ENCODE measurements around the gene CAMSAP2.

Gene CAMSAP2

DNA sequence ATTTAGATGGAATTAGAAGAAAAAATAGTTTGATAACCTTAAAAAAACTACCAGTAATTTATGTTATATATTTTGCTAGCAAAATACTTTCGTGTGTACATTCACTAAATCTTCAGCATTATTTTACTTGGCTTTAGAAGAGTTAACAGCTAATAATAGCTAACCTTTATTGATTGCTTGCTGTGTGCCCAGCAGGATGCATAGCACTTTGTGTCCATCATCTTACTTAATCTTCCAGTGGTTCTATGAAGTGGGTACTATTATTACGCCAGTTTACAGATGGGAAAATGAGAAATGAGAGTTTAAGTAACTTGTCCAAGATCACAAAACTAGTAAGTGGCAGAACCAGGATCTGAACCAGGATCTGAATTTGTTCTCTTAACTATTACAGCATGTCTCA lies 92.4 kb downstream of the CAMSAP2 start:
- no peak overlapping the region for H3K9ac ChIP-seq (ENCODE audit: low read length)
- H3K4me2 ChIP-seq (ENCODE audit: low read length) = no peak overlapping the region
- no peaks in the 10 kb centered on the region for H3K4me1 ChIP-seq (ENCODE audit: insufficient read depth, low read length, severe bottlenecking)

DNA sequence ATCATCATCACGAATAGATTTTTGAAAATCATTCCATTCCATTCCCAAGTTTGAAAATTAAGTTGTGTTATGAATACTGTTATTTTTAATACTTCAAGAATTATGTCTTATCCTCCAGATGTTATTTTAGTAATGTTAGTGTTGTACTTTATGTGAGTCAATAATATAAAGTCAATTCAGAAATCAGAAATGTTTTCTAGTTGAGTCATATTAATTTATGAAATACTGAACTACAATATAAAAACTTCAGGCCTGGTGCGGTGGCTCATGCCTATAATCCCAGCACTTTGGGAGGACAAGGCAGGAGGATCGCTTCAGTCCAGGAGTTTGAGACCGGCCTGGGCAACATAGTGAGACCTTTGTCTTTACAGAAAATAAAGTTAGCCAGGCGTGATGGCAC lies 95.7 kb downstream of the CAMSAP2 start:
- Histone ChIP-seq H3K4me1 (ENCODE audit: insufficient read depth, low read length, severe bottlenecking) (no peaks in the 10 kb centered on the region), H3F3A (ENCODE audit: insufficient read depth, low read length) (no peaks in the 10 kb centered on the region), H2AFZ (ENCODE audit: low read length) (no peak overlapping the region), H3K4me2 (ENCODE audit: low read length) (no peak overlapping the region), H3K36me3 (ENCODE audit: insufficient read depth, low read length) (no peaks in the 10 kb centered on the region), H3K27ac (ENCODE audit: low read depth, low read length, poor library complexity, severe bottlenecking) (no peak overlapping the region), H4K20me1 (ENCODE audit: insufficient read depth, low read length) (no peaks in the 10 kb centered on the region), H3K9ac (ENCODE audit: low read length) (no peak overlapping the region), H3K4me3 (ENCODE audit: low read depth, low read length, poor library complexity, severe bottlenecking) (no peak overlapping the region), H3K27me3 (ENCODE audit: insufficient read depth, low read length) (no peaks in the 10 kb centered on the region), H3K79me2 (ENCODE audit: insufficient read depth, low read length) (no peaks in the 10 kb centered on the region), H3K9me2 (ENCODE audit: low read depth, low read length) (no peaks in the 10 kb centered on the region), H3K9me3 (ENCODE audit: low read length) (no peaks in the 10 kb centered on the region)
- TF ChIP-seq, protein P1, sequence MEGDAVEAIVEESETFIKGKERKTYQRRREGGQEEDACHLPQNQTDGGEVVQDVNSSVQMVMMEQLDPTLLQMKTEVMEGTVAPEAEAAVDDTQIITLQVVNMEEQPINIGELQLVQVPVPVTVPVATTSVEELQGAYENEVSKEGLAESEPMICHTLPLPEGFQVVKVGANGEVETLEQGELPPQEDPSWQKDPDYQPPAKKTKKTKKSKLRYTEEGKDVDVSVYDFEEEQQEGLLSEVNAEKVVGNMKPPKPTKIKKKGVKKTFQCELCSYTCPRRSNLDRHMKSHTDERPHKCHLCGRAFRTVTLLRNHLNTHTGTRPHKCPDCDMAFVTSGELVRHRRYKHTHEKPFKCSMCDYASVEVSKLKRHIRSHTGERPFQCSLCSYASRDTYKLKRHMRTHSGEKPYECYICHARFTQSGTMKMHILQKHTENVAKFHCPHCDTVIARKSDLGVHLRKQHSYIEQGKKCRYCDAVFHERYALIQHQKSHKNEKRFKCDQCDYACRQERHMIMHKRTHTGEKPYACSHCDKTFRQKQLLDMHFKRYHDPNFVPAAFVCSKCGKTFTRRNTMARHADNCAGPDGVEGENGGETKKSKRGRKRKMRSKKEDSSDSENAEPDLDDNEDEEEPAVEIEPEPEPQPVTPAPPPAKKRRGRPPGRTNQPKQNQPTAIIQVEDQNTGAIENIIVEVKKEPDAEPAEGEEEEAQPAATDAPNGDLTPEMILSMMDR (IDR thresholded peaks at IDR 0.05; ENCODE audit: low read length) = no peak
- no peak for TF ChIP-seq EZH2 (IDR thresholded peaks at IDR 0.05; ENCODE audit: borderline replicate concordance, low read length)

More for the DNA sequence above, 92.4 kb downstream of the CAMSAP2 start:
- no peak overlapping the region for H3K4me3 ChIP-seq (ENCODE audit: low read depth, low read length, poor library complexity, severe bottlenecking)
- H3K79me2 ChIP-seq (ENCODE audit: insufficient read depth, low read length) = no peaks in the 10 kb centered on the region
- no peaks in the 10 kb centered on the region for H3K27me3 ChIP-seq (ENCODE audit: insufficient read depth, low read length)
- H3K9me2 ChIP-seq (ENCODE audit: low read depth, low read length) = no peaks in the 10 kb centered on the region
- H4K20me1 ChIP-seq (ENCODE audit: insufficient read depth, low read length) = no peaks in the 10 kb centered on the region
- no peaks in the 10 kb centered on the region; the same call in 1 of the 2 replicates for H3F3A ChIP-seq (ENCODE audit: insufficient read depth, low read length)
- H3K27ac ChIP-seq (ENCODE audit: low read depth, low read length, poor library complexity, severe bottlenecking) = no peak overlapping the region
- H3K9me3 ChIP-seq (ENCODE audit: low read length) = no peaks in the 10 kb centered on the region
- H2AFZ ChIP-seq (ENCODE audit: low read length) = no peak overlapping the region
- no peaks in the 10 kb centered on the region for H3K36me3 ChIP-seq (ENCODE audit: insufficient read depth, low read length)
- no peak for TF ChIP-seq EZH2 (IDR thresholded peaks at IDR 0.05; ENCODE audit: borderline replicate concordance, low read length)
- TF ChIP-seq, protein P1 (IDR thresholded peaks at IDR 0.05; ENCODE audit: low read length) = no peak

DNA sequence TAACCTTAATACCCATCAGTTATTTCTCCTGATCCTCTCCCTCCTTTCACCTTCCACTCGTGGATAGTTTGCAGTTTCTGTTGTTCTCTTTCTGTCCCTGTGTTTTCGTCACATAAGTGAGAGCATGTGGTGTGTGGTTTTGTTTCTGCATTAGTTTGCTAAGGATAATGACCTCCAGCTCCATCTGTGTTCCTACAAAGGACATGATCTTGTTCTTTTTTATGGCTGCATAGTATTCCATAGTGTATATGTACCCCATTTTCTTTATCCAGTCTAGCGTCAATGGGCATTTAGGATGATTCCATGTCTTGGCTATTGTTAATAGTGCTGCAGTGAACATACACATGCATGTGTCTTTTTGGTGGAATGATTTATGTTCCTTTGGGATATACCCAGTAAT lies 97.5 kb downstream of the CAMSAP2 start:
- no peak overlapping the region for H3K4me3 ChIP-seq (ENCODE audit: low read depth, low read length, poor library complexity, severe bottlenecking)
- H4K20me1 ChIP-seq (ENCODE audit: insufficient read depth, low read length) = no peaks in the 10 kb centered on the region
- no peaks in the 10 kb centered on the region for H3K79me2 ChIP-seq (ENCODE audit: insufficient read depth, low read length)
- no peaks in the 10 kb centered on the region for H3K27me3 ChIP-seq (ENCODE audit: insufficient read depth, low read length)
- TF ChIP-seq, protein P1 (IDR thresholded peaks at IDR 0.05; ENCODE audit: low read length) = no peak
- TF ChIP-seq EZH2 (IDR thresholded peaks at IDR 0.05; ENCODE audit: borderline replicate concordance, low read length) = no peak
- no peaks in the 10 kb centered on the region for H3K9me3 ChIP-seq (ENCODE audit: low read length)
- no peaks in the 10 kb centered on the region for H3K36me3 ChIP-seq (ENCODE audit: insufficient read depth, low read length)
- H3F3A ChIP-seq (ENCODE audit: insufficient read depth, low read length) = no peaks in the 10 kb centered on the region
- no peak overlapping the region for H3K27ac ChIP-seq (ENCODE audit: low read depth, low read length, poor library complexity, severe bottlenecking)
- H3K9ac ChIP-seq (ENCODE audit: low read length) = no peak overlapping the region
- H3K4me2 ChIP-seq (ENCODE audit: low read length) = no peak overlapping the region
- no peak overlapping the region for H2AFZ ChIP-seq (ENCODE audit: low read length)
- H3K4me1 ChIP-seq (ENCODE audit: insufficient read depth, low read length, severe bottlenecking) = no peaks in the 10 kb centered on the region
- H3K9me2 ChIP-seq (ENCODE audit: low read depth, low read length) = no peaks in the 10 kb centered on the region
